ENCODE measurements around the gene STK24. TPM values are rescaled to one million over a fixed set of nuclear protein-coding genes. Genes with fewer than 3 reads are reported as not detected.

The STK24 gene
- total RNA-seq, 1 donor from 2014 or later: 139 TPM

- no peak for TF ChIP-seq CTCF (IDR thresholded peaks at IDR 0.05)
- H3K27ac Mint-ChIP-seq (ENCODE audit: unreplicated experiment): no peak overlapping the region
- no peak for DNase-seq (ENCODE audit: extremely low spot score, unreplicated experiment)
- no peaks in the 10 kb centered on the region for H3K9me3 Mint-ChIP-seq (ENCODE audit: unreplicated experiment)
- peaks cover 57% of the 10 kb centered on the region for H3K4me1 Mint-ChIP-seq (ENCODE audit: unreplicated experiment)
- H3K4me3 Mint-ChIP-seq (ENCODE audit: unreplicated experiment): no peak overlapping the region
- peaks cover 13% of the 10 kb centered on the region for H3K36me3 Mint-ChIP-seq (ENCODE audit: unreplicated experiment)
- H3K27me3 Mint-ChIP-seq (ENCODE audit: unreplicated experiment): no peaks in the 10 kb centered on the region
These were observed 41.2 kb downstream of the STK24 start for GRCh38 chr13:98535501-98536354.

- no peak overlapping the region for H3K4me3 Mint-ChIP-seq (ENCODE audit: unreplicated experiment)
- peaks cover 15% of the 10 kb centered on the region for H3K36me3 Mint-ChIP-seq (ENCODE audit: unreplicated experiment)
- H3K27ac Mint-ChIP-seq (ENCODE audit: unreplicated experiment): no peak overlapping the region
- H3K27me3 Mint-ChIP-seq (ENCODE audit: unreplicated experiment): no peaks in the 10 kb centered on the region
- DNase-seq (ENCODE audit: extremely low spot score, unreplicated experiment): no peak
- peaks cover 48% of the 10 kb centered on the region for H3K4me1 Mint-ChIP-seq (ENCODE audit: unreplicated experiment)
- H3K9me3 Mint-ChIP-seq (ENCODE audit: unreplicated experiment): no peaks in the 10 kb centered on the region
- no peak for TF ChIP-seq CTCF (IDR thresholded peaks at IDR 0.05)
These were observed 42.1 kb downstream of the STK24 start for GRCh38 chr13:98534821-98535220.

- H3K36me3 Mint-ChIP-seq (ENCODE audit: unreplicated experiment): peaks cover 11% of the 10 kb centered on the region
These were observed 43.0 kb downstream of the STK24 start for GRCh38 chr13:98533912-98534311.

GRCh38 chr13:98532254-98532653, 44.7 kb downstream of the STK24 start:
- H3K4me3 Mint-ChIP-seq (ENCODE audit: unreplicated experiment): no peak overlapping the region
- peaks cover 6% of the 10 kb centered on the region for H3K36me3 Mint-ChIP-seq (ENCODE audit: unreplicated experiment)

More at GRCh38 chr13:98533912-98534311, 43.0 kb downstream of the STK24 start:
- Mint-ChIP-seq H3K4me3 (ENCODE audit: unreplicated experiment) (no peak overlapping the region), H3K27ac (ENCODE audit: unreplicated experiment) (peak overlapping the region; percentile 56), H3K9me3 (ENCODE audit: unreplicated experiment) (no peaks in the 10 kb centered on the region), H3K27me3 (ENCODE audit: unreplicated experiment) (no peaks in the 10 kb centered on the region), H3K4me1 (ENCODE audit: unreplicated experiment) (peaks cover 48% of the 10 kb centered on the region)
- DNase-seq (ENCODE audit: extremely low spot score, unreplicated experiment): no peak
- TF ChIP-seq CTCF (IDR thresholded peaks at IDR 0.05): no peak

More at GRCh38 chr13:98532254-98532653, 44.7 kb downstream of the STK24 start:
- H3K27ac Mint-ChIP-seq (ENCODE audit: unreplicated experiment): no peak overlapping the region
- no peaks in the 10 kb centered on the region for H3K27me3 Mint-ChIP-seq (ENCODE audit: unreplicated experiment)
- DNase-seq (ENCODE audit: extremely low spot score, unreplicated experiment): no peak
- peaks cover 51% of the 10 kb centered on the region for H3K4me1 Mint-ChIP-seq (ENCODE audit: unreplicated experiment)
- H3K9me3 Mint-ChIP-seq (ENCODE audit: unreplicated experiment): no peaks in the 10 kb centered on the region
- no peak for TF ChIP-seq CTCF (IDR thresholded peaks at IDR 0.05)

Data from osteocyte (in vitro differentiated cells).